Measurements from ENCODE around the gene POLR3A.

Gene POLR3A

DNA sequence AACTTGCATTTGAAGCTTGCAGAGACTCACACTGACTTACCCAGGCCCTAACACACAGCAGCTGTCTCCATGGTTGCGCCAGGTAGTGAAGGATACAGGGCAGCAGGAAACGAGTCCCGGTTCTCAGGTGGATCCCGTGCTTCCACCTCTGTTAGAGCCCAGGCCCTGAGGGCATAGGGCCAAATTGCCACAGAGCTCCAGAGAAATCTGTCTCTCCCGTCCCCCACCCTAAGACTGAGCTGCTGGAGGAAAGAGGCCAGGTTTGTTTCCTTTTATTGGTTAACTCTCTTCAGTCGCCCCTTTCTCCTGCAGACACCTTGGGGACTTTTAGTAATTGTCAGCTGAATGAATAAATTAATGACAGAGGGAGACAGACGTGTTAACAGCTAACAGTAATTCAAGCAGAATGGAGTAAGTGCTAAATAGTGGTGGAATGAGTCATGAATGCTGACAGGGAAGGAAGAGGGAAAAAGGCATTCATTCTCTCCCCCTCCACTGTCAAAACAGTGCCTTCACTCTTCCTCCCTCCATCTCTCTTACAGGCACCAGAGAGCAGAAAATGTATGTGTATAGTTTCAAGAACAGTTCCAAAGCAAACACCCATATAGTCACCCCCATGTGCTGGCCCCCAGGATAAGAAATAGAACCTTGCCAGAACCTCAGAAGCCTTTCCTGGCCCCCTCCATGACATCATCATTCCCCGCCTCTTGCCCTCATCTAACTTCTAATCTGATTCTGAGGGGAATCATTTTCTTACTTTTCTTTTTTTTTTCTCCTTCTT, 86.0 kb downstream of the POLR3A start:
- DNase-seq (ENCODE audit: low spot score), result peak; percentile 74

DNA sequence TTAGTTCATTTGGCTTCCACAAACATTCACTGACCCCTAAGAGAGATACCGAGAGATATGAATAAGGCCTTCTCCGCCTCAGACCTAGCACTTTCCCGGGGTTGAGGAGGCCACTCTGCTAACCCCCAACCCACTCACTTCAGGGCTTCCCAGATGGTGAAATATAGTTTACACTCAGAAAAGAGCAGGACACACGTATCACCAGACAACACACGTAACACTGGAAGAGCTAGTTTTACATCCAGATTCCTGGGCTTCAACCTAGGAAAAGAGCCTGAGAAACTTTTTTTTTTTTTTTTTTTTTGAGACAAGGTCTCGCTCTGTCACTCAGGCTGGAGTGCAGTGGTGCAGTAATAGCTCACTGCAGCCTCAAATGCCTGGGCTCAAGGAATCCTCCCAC, 87.5 kb downstream of the POLR3A start:
- no peak for DNase-seq (ENCODE audit: low spot score)

DNA sequence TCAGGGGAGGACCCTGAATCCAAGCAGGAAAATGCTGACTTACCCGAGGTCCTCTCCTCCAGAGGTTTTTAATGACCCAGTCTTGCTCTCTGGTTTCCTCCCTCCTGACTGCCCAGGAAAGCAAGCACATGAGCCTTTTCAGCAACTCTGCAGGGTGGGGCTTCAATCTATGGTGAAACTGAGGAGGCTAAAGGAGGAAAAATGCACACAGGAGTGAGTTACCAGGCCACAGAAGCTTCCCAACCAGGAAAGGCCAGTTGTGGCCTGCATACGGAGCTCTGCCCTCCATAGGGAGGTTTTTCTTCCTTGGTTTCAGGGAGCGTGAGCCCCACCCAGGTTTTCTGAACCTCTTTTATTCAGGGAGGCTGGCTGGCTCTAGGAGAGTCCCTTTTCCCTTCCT, 88.7 kb downstream of the POLR3A start:
- peak; percentile 28 for DNase-seq (ENCODE audit: low spot score)

DNA sequence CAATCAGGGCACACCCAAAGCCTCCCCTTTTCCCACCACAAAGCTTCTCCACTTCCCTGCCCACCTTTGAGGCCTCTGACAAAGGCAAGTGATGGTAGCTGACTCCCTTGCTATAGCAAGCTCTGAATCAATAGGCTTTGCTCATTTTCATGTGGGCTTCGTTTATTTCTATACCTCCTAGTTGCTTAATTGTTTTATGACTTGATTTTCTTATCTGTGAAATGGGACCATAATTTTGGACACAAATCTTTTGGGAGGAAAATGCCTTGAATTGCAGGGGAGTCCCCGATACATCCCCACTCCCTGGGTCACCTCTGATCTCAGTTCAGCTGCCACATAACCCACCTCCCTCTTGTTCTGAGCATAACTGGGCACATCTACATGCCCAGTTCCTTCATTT, 89.1 kb downstream of the POLR3A start:
- DNase-seq (ENCODE audit: low spot score), result no peak

DNA sequence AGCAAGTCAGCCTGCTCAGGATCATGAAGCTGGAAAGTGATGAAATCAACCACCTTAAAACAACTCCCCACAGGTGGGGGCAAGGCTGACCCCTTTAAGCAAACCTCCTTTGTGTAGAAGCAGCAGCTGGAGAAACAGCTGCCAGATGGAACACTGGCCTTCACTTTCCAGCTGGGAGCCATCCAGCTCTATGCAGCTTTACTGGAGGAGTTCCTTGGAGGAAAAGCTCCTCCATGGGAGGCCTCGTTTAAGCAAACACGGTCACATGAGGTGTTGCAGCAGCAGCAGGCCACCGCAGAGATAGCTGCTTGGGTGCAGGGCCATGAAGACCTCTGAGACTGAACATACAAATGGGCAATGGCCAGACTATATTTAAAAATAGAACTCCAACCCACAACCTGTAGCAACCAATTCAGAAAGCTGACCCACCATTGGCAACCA, 89.7 kb downstream of the POLR3A start:
- peak; percentile 47 for DNase-seq (ENCODE audit: low spot score)

DNA sequence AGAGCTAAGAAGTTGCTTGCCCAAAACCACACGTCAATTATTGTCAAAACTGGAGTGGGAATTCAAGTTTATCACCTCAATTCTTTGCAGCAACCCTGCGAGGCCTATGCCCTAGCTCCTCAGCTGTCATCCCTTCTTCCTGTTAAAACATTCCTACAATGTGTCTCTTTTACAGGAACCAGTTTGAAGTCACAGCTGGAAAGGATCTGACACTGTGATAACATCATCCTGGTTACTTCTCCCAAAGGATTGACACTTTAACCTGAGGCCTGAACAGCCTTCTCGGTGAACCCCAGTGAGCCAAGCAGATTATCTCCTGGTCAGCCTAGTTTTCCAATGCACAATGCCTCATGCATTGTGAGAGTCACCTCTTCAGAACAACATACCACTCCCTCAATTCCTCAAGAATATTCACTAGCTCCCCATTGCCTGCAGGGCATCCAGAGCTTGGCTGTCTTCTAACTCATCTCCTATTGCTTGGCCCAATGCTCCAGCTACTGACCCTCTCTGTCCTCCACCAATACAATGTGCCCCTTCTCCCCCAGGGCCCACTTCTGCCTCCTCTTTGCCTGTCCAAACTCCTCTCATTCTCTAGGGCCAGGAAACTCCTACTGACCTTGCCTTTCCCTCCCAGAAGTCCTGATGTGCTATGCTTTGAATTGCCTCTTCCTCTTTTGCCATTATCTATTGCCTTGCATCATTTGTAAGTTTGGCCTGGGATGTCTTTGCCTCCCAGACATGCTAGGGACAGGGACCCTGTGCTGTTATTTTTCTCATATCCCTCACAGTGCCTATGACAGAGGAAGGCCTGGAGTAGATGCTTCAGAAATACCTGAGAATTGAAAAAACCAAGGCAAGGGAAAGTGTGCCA, 92.4 kb downstream of the POLR3A start:
- no peak for DNase-seq (ENCODE audit: low spot score)

DNA sequence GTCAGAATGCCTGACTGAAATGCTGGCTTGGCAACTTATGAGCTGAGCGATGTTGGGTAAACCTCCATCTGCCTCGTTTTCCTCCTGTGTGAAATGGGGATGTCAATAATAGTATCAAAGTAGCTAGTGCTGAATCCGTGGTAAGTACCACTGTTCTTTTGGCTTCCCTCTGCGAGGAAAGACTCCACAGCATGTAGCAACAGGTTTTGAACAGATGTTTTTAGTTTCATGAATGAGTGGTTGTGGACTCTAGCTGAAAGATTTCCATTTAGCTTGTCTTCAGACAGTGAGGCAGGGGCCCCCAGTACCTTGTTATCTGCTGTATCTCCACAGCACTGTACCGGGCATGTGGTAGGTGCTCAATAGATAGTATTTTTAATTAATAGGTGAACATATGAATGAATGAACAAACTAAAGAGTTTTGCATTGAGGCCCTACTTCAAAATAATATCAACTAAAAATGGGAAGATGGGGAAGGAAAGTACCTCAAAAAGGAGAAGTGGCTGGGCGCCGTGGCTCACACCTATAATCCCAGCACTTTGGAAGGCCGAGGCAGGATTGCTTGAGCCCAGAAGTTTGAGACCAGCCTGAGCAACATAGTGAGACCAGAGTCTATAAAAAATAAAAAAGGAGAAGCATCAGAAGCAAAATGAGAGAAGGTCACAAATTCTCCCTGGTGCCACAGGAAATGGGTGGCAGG, 97.1 kb downstream of the POLR3A start:
- DNase-seq (ENCODE audit: low spot score), result no peak

DNA sequence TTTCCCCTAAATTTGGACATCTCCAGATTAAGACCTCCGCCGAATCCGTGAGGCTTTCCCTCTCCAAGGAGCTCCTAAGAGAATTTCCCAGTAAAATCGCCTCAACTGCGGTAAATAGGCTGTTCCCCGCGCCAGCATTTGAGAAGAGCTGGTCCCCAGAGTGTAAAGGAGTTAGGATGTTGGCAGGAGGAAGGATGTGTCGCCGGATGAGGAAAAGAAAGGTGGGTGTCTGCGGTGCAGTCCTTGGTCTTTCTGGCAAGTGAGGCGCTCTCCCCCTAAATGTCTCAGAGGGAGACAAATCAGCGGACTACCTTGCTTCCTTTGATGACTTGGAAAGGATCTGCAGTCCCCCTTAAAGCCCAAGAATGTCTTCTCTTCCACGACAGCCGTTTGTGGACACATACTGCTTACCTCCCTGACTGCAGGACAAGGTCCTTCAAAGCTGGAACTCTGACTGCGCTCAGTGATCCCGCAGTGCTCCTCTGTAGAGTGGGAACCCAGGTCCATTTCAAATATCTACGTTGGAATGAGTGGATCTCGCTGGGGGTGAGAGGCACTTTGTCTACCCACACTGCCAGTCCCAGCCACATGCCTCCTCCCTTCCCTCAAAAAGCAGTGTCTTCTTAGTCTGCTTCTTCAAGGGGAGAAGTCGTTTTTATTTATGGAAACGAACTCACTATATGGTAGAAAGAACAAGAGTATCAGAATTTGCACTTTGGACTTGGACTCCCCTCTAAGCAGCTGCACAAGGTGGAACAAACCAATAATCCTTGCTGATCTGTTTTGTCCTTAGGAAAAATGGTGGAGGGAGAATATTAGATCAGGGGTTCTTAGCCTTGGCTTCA, 101.7 kb downstream of the POLR3A start:
- DNase-seq (ENCODE audit: low spot score), result no peak

DNA sequence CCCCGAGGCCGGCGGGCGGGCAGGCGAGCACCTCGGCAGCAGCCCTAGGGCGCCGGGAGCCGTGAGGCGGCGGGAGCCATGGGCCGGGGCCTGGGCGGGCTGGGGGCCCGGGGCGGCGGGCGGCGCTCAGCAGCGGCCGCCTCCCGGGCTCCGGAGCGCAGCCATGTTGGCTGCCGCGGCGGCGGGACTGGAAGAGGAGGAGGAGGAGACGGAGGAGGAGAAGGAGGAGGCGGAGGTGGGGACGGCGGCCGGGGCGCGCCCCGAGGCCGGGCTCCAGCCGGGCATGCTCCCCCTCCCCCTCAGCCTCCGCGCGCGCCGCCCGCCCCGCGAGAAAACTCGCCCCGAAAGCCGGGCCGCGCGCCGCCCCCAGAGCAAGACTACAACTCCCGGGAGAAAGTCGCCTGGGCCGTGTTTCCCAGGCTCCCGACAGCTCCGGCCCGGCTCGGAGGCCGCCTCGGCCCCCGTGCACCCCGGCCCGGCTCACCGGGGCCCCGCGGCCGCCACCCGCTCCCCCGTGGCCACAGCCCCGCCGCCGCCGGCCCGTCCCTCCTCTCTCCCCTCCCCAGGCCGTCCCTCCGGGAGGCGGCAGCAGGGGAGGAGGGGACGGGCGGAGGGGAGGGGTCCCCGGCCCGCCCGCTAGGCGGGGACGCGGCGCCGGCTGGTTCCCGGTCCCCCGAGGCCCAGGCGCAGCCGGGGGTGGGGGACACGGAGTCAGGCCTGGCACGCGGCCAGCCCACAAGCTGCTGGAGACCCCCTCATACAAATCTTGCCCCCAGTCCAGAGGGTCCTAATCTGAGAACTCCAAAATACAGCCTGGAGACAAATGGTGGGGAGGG, 102.5 kb downstream of the POLR3A start, which contains the start of gene DLG5:
Gene DLG5, minus strand, starts transcription at position 190 of the 836 bp plus-strand sequence. CDS start 235 bp downstream, outside the sequence.
- peak; percentile 92 for DNase-seq (ENCODE audit: low spot score)

DNA sequence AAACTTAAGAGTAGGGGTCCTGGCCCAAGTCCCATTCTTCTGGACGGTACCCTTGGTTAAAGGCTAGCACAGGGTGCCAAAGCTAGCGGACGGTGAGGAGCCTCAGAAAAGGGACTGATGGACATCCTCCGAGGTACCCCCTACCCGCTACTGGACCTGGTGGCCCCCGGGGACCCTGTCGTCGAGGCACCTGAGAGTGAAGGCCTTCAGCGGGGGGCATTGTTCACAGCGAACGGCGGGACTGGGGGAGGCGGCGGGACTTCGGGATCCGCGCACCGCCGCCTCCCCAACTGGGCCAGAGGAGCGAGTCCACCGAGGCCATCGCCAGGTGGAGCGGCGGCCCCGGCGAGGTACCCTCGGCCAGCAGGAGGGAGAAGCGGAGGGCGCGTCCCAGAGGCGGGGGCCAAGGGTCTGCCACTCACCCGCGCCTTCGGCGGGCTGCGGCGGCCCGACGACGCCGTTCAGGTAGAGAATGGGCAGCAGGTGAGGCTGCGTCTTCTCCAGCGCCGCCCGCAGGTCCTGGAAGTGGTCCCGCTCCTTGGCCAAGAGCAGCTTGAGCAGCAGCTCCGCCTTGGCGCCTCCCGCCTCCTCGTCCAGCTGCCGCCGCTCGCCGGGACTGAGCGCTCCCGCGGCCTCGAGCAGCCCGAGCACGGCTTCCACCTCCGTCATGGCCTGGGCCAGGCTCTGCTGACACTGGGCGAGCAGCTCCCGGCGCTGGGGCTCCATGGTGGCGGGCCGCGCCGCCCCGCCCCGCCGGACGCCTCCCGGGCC, 103.3 kb downstream of the POLR3A start:
- peak; percentile 64 for DNase-seq (ENCODE audit: low spot score)

DNA sequence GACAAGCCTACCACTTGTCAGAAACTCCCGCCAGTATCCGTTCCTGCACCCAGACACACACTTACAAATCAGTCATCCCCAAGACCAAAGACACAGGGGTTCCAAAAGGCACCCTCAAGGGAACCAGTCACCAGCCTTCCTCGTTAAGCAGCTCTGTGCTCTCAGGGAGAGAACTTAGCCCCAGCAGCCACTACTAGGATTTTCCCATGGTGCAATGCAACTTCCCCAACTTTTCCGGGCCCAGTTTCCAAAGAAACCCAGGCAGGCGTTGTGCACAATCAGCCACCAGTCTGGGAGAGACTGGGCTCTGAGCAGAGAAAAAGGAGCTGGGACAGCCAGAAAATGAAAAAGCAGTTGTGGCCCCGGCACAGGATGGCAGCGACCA, 103.9 kb downstream of the POLR3A start:
- peak; percentile 77 for DNase-seq (ENCODE audit: low spot score)

DNA sequence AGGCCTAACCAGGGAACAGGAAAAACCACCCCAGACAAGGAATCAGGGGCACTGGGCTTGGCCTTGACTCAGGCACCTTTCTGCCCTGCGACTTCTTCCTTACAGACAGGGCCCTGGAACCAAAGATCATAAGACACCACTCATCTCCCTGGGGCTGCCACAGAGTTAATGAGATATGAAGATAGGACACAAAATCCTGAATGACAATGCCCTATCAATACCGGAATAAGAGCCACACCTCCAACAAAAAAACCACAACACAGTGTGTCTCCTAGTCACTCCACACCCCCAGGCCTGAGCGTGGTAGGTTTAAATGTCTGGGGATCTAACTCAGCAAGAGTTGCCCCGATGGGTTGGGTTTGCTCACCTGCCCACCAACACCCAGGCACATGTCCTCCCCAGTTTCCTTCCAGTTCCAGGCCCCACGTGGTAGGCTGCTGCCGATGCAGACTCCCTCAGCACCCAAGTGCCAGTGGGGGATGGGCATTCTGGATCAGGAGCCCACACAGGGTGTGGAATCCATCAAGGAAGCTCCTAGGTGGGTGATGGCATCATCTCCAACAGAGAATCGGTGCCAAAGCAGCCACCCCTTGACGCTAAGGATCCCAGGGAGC, 106.6 kb downstream of the POLR3A start:
- DNase-seq (ENCODE audit: low spot score), result no peak

DNA sequence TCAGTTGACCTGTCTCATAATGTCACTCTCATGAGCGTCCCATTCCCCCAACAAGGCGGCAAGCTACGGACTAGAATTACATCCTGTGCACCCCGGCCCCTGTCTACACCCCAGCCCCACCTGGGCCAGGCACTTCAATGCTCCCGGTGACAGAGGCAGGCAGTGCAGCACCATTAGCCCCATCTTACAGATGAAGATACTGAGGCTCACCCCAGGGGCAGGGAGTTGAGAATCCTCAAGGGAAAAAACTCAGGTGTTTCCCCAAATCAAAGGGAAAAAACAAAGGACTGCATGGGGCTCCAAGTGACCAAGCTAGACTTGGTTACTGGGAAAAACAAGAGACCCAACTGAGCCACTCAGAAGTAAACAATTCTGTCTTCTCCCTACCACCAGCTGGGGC, 107.3 kb downstream of the POLR3A start:
- no peak for DNase-seq (ENCODE audit: low spot score)

DNA sequence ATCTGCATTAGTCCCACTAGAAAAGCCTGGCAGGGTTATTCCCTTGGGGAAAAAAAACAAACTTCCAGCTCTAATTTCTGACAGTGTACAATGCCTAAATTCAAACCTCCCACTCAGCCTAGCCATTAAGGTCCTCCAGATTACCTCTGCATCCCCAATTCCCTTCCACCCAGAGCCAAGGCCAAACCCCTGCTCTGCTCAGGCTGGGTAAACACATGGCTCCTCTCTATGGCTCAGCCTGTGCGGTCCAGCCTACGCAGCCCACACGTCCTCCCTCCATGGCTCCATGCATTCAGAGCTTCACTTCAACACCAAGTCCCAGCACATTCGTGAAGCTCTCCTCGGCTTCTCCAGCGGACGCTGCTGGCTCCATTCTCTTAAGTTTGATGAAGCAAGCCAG, 107.9 kb downstream of the POLR3A start:
- no peak for DNase-seq (ENCODE audit: low spot score)

DNA sequence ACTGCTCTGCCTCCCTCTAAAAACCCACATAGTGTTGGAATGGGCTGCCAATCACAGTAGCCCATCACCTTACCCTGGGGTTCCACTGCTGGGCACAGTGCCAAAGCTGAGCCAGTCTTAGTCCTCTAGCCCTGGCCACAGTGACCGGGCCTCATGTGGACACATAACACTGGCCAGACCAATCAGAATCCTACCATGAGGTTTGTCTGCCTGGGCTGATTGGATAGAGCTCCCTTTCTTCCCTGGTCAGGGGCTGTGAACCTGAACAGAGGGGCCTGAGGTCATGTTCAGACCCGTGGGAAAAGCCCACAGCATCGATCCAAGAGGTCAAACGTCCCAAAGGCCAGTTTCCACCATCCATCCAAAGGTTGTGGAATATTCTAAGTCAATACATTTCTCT, 108.8 kb downstream of the POLR3A start:
- DNase-seq (ENCODE audit: low spot score), result no peak

DNA sequence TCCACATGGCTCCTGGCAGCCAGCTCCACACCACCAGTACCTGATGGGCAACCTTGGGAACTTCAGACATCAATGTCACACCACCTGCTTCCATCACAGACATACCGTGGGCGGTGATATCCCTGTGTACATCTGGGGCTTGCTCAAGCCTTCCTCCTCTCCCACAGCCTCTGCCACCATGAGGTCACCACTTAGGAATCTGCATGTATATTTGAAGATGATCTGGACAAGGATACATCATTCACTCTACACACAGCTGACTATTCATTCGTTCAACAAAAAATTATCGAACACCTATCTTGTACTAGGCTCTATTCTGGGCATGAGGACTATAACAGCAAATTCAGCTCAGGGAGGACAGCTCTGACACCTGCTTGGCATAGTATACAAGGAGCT, 109.6 kb downstream of the POLR3A start:
- DNase-seq (ENCODE audit: low spot score), result no peak

Data from AG20443 (cell line).